Uterus (tissue), 4 donors: ENCODE results near the gene CTTNBP2. TPM values are rescaled to one million over a fixed set of nuclear protein-coding genes. Genes with fewer than 3 reads are reported as not detected.

Experiments
- DNase-seq, 2 donors: peaks; one replicate each; pipeline ENCODE4 v3.0.0-alpha.2; 2019 to 2020
- H3K27ac ChIP-seq, 2 donors: fragments of 200-600 bp; sonication (generic); 1 replicate in 1 of 2; 2 replicates in 1 of 2; pipeline ENCODE4 v1.5.1; 2016 to 2018
- H3K27me3 ChIP-seq, 2 donors: fragments of 200-600 bp; sonication (generic); one replicate each; pipeline ENCODE4 v1.5.1; 2018 to 2019; ENCODE audit warnings: control low read depth in 1 of 2
- H3K36me3 ChIP-seq, 2 donors: fragments of 200-600 bp; sonication (generic); one replicate each; pipeline ENCODE4 v1.5.1; 2019; ENCODE audit warnings: control low read depth in 1 of 2
- H3K4me1 ChIP-seq, 2 donors: fragments of 200-600 bp; sonication (generic); one replicate each; pipeline ENCODE4 v1.5.1; 2018 to 2019; ENCODE audit warnings: control low read depth in 1 of 2
- H3K4me3 ChIP-seq, 2 donors: fragments of 200-600 bp; sonication (generic); 1 replicate in 1 of 2; 2 replicates in 1 of 2; pipeline ENCODE4 v1.5.1; 2018 to 2019; ENCODE audit warnings: mild to moderate bottlenecking in 1 of 2
- H3K9me3 ChIP-seq, 2 donors: fragments of 200-600 bp; sonication (generic); one replicate each; pipeline ENCODE4 v1.5.1; 2019; ENCODE audit warnings: control low read depth in 1 of 2
- POLR2A ChIP-seq, 2 donors: fragments of 450-650 bp; IDR thresholded peaks; one replicate each; pipeline ENCODE4 v1.6.1; 2016; ENCODE audit warnings: antibody characterized with exemption in 2 of 2, mild to moderate bottlenecking in 1 of 2, moderate library complexity in 1 of 2
- intact Hi-C: fragments of 100-400 bp; cut with DNase I; formaldehyde crosslinking; loops from one replicate; pipeline ENCODE4 v1.15.1; 2023; ENCODE audit warnings: low total_unique reads
- total RNA-seq, 4 donors: library from RNA; depleted of rRNA in 3 of 4; stranded (reverse); fragments of >200 nt in 3 of 4; gene quantifications; one replicate each; pipeline versions ENCODE4 v1.1.0 to v1.2.4, GENCODE V29; 2014 to 2023
- TF ChIP-seq, protein P1 (sequence below), 4 experiments: fragments of 200-600 bp in 2 of 4; fragments of 450-650 bp in 2 of 4; sonication (generic) in 2 of 4; IDR thresholded peaks; one replicate each; pipeline ENCODE4 v1.5.1; 2016 to 2019; ENCODE audit warnings: antibody characterized with exemption in 4 of 4, mild to moderate bottlenecking in 2 of 4, moderate library complexity in 1 of 4
- donor health status: DM: yes; HTN: yes; CAD: no.

The CTTNBP2 gene
- total RNA-seq, 4 donors from 2014 or later: 16.4 to 87.9 (median 35.0) TPM

DNA sequence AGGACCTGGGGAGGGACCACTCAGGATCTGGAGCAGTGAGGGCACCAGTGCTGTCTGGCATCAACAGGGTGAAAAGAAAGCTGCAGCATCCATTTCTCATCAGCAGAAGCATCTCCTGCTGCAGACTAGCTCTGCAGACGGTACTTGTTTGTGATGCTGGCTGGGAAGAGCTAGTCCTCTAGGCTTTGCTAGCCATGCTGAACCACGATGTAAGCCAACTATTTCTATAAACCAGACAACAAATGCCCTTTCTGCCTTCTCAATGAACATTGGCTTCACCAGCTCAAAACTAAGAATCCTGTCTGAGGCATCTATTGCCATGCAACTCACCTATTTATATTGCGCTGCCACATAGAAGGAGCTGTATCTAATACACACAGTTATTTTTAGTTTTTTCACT is 65.6 kb downstream of the CTTNBP2 start:
- Histone ChIP-seq H3K9me3 (no peaks in the 10 kb centered on the region), H3K4me1 (peaks cover 0 to 6% of the 10 kb centered on the region in 2 donors), H3K27ac (no peak overlapping the region), H3K27me3 (no peaks in the 10 kb centered on the region), H3K4me3 (no peak overlapping the region), H3K36me3 (no peaks in the 10 kb centered on the region)
- no peak for DNase-seq
- intact Hi-C loops: no loop called here
- TF ChIP-seq POLR2A (IDR thresholded peaks at IDR 0.05): no peak
- TF ChIP-seq, protein P1, sequence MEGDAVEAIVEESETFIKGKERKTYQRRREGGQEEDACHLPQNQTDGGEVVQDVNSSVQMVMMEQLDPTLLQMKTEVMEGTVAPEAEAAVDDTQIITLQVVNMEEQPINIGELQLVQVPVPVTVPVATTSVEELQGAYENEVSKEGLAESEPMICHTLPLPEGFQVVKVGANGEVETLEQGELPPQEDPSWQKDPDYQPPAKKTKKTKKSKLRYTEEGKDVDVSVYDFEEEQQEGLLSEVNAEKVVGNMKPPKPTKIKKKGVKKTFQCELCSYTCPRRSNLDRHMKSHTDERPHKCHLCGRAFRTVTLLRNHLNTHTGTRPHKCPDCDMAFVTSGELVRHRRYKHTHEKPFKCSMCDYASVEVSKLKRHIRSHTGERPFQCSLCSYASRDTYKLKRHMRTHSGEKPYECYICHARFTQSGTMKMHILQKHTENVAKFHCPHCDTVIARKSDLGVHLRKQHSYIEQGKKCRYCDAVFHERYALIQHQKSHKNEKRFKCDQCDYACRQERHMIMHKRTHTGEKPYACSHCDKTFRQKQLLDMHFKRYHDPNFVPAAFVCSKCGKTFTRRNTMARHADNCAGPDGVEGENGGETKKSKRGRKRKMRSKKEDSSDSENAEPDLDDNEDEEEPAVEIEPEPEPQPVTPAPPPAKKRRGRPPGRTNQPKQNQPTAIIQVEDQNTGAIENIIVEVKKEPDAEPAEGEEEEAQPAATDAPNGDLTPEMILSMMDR (IDR thresholded peaks at IDR 0.05): no peak

DNA sequence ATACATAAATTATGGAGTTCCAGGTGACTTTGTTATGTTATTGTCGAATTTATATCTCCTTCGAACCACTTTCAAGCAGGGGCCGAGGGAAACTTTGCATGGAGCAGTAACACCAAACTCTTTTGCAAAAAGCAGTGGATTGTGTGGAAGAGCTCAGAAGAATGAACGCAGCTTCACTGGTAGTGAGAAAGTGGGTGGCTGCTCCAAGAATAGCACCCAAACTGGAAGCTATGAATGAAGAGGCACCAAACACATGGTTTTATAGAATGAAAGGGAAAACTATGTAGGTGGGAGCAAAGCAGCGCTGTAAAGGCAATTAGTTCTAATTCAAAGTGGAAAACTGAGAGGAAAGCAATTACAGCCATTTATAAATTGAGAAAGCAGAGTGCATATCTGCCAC is 67.2 kb downstream of the CTTNBP2 start:
- DNase-seq: no peak

DNA sequence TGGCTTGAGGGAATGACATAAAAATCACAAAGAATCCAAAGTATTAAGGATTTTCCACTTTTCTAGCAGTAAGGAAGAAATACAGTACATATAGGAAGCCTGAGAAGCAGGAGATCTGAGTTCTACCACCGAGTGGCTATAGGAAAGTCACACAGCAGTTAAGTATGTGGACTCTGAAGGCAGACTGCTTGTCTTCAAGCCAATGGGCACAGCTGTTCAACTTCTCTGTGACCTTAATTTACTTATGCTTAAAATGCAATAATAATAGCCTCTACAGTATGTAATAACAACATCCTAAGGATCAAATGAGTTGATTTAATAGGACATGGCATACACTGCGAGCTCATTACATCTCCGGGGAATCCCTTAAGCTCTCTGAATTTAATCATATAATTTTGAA is 68.0 kb downstream of the CTTNBP2 start:
- no peaks in the 10 kb centered on the region for H3K36me3 ChIP-seq
- H3K4me3 ChIP-seq: no peak overlapping the region
- H3K4me1 ChIP-seq: peaks cover 0 to 9% of the 10 kb centered on the region in 2 donors
- H3K27me3 ChIP-seq: no peaks in the 10 kb centered on the region
- no peak overlapping the region for H3K27ac ChIP-seq
- no peak for TF ChIP-seq POLR2A (IDR thresholded peaks at IDR 0.05)
- TF ChIP-seq, protein P1 (IDR thresholded peaks at IDR 0.05): no peak
- intact Hi-C loops: no loop called here
- H3K9me3 ChIP-seq: no peaks in the 10 kb centered on the region
- no peak for DNase-seq

More for the DNA sequence above, 67.2 kb downstream of the CTTNBP2 start:
- Histone ChIP-seq H3K27ac (no peak overlapping the region), H3K36me3 (no peaks in the 10 kb centered on the region), H3K4me3 (no peak overlapping the region), H3K4me1 (peaks cover 0 to 9% of the 10 kb centered on the region in 2 donors), H3K27me3 (no peaks in the 10 kb centered on the region), H3K9me3 (no peaks in the 10 kb centered on the region)
- no peak for TF ChIP-seq POLR2A (IDR thresholded peaks at IDR 0.05)
- TF ChIP-seq, protein P1 (IDR thresholded peaks at IDR 0.05): no peak
- intact Hi-C loops: no loop called here

DNA sequence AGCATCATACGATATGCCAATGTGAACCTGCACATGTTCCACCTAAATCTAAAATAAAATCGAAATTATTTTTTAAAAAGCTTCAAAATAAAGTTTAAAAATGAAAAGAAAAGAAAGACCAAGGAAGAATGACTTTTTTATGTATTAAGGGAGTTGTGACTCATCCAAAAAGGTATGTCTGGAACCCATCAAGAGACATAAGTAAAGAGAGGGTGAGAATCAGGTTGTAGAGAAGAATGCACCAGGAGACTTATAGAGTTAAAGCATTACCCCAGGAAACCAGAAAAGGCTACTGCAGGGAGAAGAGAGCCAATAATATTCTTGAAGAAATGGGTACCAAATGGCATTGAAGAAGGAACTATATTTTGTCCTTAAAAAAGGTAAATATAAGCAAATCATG is 69.8 kb downstream of the CTTNBP2 start:
- H3K9me3 ChIP-seq: no peaks in the 10 kb centered on the region
- no peaks in the 10 kb centered on the region for H3K27me3 ChIP-seq
- peaks cover 0 to 9% of the 10 kb centered on the region in 2 donors for H3K4me1 ChIP-seq
- intact Hi-C loops: no loop called here
- H3K36me3 ChIP-seq: no peaks in the 10 kb centered on the region
- H3K27ac ChIP-seq: no peak overlapping the region
- no peak for TF ChIP-seq POLR2A (IDR thresholded peaks at IDR 0.05)
- TF ChIP-seq, protein P1 (IDR thresholded peaks at IDR 0.05): no peak
- no peak overlapping the region for H3K4me3 ChIP-seq
- no peak for DNase-seq

DNA sequence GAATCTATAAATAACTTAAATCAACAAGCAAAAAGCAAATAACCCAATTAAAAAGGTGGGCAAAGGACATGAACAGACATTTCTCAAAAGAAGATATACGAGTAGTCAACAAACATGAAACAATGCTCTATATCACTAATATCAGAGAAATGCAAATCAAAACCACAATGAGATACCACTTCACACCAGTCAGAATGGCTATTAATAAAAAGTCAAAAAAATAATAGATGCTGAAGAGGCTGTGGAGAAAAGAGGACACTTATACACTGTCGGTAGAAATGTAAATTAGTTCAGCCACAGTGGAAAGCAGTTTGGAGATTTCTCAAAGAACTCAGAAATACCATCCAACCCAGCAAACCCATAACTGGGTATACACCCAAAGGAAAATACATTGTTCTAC is 70.6 kb downstream of the CTTNBP2 start:
- Histone ChIP-seq H3K27me3 (no peaks in the 10 kb centered on the region), H3K36me3 (no peaks in the 10 kb centered on the region), H3K9me3 (no peaks in the 10 kb centered on the region), H3K4me3 (no peak overlapping the region), H3K27ac (no peak overlapping the region), H3K4me1 (peaks cover 0 to 9% of the 10 kb centered on the region in 2 donors)
- intact Hi-C loops: no loop called here
- no peak for DNase-seq
- TF ChIP-seq POLR2A (IDR thresholded peaks at IDR 0.05): no peak
- TF ChIP-seq, protein P1 (IDR thresholded peaks at IDR 0.05): no peak
